Occipital lobe (tissue), 2 donors: ENCODE measurements around the gene TRMO. TPM values are rescaled to one million over a fixed set of nuclear protein-coding genes. Genes with fewer than 3 reads are reported as not detected.

Experiments
- DNase-seq: peaks from one replicate; lab custom pipeline; 2025; lab: John Stamatoyannopoulos, UW
- total RNA-seq: library from RNA; depleted of rRNA; stranded (reverse); fragments of >200 nt; gene quantifications from one replicate; pipeline ENCODE4 v1.2.3, GENCODE V29; 2014

Gene TRMO
- total RNA-seq, 1 donor from 2014 or later: 14.7 TPM

DNA sequence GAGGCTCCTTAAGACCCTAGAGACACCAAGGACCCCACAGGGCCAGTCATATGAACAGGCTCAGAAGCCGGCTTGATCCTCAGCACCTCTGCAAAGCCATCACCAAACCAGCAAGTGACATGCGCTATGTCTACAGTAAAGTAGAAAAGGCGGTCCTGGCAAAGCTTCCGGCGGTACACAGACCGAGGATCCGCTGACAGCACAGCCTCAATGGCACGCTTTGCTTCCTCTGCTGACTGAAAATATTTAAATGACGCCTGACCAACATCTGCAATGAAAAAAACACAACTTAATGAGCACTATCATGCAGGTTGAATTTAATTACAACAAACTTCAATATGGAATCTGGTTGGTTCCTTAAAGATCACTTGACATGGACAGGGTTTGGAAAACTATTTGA lies 17.6 kb downstream of the TRMO start:
- DNase-seq: no peak

DNA sequence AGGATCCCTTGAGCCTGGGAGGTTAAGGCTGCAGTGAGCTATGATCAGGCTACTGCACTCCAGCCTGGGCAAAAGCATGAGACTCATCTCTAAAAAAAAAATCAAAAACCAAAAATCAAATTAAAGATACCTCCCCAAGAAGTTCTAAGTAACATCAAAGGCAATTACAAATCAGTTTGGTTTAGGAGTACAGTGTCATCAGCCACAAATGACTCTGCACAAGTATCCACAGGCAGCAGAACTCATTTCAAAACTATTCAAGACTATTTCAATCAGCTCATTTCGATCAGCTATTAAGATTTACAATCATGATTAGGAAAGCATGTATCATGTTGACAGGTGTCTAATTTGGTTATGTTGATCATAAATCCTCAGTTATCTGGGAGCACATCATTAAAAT lies 19.1 kb downstream of the TRMO start:
- no peak for DNase-seq

DNA sequence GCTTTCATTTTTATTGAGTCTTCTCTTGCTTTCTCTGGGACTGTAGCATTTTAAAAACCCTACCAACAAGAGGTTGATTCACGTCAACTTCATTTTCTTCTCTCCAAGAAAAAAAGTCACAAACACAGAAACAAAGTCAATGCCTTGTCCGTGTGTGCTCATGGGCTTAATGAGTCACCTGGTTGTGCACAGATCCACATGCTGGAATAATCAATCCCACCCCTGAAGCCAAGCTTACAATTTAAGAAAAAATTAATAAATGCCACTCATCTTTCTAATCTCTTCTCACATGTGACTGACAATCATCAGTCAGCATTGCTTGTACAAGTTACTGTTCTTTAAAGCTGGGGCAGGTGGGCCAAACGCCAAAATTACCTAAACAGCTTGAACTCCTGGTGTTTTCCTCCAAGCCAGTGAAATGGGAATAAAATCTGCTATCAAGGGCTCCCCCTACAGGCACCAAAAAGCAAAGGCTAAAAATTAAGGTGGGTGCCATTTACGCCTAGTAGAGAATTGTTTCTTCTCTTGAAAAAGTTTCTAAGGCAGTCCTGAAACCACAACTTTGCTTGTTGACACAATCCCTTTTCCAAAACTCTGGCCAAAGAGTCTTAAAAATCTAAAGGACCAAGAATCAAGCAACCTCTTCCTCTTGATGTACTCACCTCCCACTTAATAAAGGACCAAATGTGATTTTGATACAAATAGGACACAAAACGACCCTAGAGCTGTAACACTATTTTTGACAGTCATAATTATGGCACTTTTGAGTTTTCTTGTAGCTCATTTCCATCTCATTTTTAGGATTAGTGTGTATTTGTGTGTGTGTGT lies 21.3 kb downstream of the TRMO start:
- DNase-seq: no peak

DNA sequence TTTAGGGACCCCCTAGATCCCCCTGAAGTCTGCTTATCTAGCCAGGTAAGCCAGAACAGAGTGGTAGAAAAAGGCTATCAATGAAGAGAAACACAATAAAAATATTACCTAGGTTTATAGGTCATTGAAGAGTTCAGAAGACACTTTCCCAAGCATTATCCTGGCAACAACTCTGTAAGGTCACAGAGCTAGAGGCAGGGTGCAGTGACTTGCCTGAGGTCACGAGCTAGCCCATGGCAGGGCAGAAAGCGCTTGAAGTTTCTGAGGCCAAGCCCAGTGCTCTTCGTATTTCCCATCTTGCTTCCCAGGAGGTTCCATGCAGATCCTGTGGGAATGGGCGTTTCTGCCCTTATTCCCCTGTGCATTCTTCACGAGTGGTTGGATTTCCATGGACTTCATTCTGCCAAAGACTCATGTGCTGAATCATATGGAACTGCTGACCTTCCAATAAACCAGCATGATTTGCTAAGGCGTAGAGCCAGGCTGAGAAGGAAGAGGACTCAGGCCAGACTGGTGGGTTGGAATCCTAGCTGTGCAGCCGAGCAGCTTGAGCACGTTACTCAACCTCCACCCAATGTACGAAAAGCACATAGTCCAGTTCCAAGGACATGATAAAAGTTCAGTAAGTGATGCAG lies 22.1 kb downstream of the TRMO start:
- DNase-seq: no peak

DNA sequence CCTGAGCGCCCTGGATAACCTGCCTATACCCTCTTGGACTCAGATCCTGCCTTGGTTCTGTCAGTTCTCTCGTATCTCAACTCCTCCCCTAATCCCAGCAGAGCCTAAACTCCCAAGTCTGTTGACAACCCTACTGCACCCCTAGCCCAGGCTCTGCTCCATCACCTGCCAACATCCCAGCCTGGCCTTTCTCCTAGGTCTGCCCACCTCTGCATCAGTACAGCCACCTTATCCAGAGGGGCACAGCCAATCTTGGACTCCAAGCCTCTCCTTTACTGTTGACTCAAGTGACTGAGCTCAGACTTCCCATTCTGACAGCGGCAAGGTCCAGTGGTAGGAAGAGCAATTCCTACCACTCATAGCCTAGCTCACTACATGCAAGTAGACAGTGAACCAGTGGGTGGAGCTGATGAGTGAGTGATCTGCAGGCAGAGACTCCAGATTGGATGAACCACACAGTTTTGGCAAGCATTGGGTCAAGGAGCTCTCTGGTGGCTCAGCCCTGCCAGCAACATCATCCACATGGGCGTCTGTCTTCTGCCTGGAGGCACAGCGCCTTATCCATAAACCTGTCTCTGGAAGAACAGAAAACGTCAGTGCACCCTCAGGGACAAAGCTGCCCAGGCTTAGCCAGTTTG lies 26.5 kb downstream of the TRMO start:
- no peak for DNase-seq

DNA sequence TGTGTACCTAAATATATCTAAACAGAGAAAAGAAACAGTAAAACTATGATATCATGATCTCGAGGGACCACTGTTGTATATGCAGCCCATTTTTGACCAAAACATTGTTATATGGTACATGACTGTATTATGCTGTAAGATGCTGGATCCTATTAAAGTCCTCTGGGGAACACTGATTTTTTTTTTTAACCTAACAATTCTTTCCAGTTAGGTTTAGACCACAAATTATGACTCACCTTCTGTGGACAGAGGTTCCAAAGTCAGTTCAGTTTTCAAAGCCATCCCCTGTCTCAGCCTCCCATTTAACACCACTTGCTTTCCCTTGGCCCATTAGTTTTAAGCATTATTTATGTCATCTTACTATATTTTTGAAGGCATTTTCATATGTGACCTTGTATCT lies 27.1 kb downstream of the TRMO start:
- DNase-seq: no peak

DNA sequence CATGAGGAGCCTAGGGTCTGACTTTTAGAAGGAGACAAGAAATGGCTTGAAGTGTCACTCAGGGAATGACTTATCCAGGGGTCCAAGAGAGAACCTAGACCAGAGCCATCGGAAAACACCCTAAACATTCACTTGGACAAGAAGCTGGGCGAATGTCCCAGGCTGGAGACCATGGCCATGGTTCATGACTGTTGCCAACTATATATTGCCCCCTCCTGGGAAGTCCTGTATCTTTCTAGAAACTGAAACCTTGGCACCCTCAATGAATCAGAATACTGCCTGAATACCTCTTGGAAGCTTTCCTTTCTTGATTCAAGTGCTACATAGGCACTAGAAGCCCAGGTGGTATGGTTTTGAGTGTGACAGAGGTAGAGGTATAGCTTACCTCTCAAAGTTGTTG lies 29.9 kb downstream of the TRMO start:
- DNase-seq: no peak

DNA sequence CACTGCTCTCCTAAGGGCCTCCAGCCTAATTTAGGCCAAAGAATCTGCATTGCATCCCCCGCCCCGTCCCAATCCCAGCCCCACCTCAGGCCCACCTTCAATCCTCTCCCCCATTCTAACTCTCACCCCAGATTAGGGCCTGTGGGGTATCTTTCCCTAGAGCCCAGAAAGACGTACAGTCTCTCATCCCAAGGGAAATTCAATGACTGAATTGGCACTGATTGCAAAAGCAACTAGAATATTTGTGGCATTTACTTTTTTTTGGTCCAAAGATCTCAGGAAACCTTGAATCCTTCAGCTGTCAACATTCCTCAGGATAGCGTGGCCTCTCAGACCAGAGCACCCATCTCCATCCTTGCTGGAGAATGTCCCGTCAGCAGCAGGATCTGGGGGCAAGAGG lies 30.6 kb downstream of the TRMO start:
- no peak for DNase-seq

DNA sequence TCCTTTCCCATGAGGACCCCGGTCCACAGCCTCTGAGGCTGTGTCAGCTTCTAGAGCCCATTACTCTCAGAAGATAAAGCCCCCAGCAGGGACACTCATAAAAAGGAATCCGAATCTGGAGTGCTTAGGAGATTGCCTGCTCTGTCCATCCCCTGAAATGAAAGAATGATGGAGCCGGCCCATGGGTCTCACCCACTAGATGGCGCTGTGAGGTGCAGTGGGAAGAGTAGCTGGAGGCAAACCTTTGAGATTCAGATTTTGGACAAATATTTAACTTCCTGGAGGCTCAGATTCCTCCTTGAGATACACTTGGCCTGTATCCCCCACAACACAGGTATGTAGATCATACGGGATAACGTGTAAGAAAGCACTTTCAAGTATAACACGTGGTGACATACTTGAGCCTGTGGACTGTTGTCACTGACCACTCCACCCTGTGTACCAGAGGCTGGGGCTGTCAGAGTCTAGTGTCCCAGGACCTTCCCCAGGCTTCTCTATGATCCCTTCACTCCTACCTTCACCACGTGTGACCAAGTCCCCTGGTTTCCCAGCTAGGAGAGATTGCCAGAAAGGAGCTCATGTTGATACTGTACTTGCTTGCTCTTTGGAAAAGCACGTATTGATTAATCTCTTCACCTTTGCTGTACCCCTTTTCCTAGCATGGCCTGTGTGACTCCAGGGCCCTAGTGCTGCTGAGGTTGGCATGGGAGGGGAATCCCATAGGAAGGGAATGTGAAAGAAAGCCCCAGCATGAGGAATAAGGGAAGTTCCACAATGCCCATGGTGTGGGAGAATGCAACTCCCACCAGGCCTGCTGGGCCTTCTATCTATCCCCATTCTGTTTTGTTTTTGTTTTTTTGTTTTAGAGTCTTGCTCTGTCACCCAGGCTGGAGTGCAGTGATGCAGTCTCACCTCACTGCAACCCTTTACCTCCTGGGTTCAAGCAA lies 32.1 kb downstream of the TRMO start:
- DNase-seq: no peak

DNA sequence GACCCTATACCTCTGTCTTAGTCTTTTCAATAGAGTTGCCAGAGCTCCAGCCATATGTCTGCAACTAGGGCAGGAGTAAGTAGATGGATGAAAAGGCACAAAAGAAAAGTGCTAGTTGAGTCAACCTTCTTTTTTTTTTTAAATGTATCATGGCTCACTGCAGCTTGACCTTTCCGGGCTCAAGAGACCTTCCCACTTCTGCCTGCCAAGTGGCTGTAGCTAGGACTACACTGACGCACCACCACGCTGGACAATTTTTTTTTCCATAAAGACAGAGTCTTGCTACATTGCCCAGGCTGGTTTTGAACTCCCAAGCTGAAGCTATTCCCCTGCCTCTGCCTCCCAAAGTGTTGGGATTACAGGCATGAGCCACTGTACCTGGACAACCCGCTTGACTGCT lies 42.0 kb downstream of the TRMO start:
- no peak for DNase-seq

DNA sequence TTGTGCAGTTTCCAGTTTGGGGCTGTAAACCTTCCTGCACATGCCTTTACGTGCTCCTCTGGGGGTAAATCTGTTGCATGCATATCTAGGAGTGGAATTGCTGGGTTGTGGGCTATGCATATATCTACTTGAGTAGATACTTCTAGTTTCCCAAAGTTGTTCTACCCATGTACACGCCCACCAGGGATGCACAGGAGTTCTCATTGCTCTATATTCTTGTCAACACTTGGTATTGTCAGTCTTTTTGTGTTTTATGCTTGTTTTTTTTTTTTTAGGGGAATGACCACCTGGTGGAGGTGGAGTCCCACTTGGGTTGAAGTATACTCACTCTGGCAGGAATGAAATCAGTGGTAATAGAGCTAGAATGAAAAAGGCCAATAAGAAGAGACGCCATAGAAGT lies 46.2 kb downstream of the TRMO start:
- no peak for DNase-seq

DNA sequence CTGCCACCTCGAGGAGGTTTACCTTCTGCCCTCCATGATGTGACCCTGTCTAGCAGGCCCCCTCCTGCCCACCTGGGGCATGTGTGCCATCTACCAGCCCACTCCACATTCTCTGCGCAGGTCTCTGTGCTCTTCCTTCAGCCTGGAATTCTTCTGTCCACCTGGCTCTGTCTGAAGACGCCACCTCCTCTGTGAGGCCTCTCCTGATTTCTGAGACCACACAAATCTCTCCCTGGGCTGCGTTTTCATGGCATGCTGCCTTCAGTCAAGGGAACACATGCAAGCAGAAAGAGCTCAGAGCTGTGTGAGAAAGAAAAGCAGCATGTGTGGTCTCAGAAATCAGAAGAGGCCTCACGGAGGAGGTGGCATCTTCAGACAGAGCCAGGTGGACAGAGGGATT lies 47.2 kb downstream of the TRMO start:
- no peak for DNase-seq

DNA sequence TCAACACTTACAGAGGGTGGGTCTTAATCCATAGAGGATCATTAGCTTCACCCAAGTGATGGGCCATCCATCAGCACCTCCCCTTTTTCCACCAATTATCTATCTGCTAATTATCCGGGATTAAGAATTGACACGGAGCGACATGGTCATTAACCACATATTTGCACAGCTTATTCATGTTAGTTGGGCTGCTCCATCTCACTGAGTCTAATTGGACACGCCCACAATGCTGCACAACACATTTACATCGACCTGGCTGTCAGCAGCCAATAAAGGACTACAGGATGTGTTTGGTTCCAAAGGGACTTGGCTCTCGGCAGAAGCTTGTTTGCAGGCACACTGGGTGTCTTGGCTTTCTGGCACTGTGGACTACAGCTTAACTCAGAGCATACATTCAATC lies 47.7 kb downstream of the TRMO start:
- no peak for DNase-seq

DNA sequence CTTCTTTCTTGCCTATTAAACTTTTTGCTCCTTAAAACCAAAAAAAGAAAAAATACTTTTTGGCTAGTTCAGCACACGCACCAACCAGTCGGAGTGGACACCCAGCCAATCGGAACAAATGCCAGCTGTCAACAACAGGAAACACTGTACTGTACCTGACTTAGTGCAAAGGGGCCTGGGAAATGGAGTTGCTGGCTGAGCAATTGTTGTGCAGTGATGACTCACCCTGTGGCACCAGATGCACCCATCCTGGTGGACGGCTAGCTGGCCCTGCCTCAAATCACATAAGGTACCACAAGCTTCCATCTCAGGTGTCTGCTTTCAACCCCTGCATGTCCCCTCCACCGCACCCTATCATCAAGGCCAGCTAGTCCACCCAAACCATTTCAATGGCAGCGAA lies 48.4 kb downstream of the TRMO start:
- no peak for DNase-seq

DNA sequence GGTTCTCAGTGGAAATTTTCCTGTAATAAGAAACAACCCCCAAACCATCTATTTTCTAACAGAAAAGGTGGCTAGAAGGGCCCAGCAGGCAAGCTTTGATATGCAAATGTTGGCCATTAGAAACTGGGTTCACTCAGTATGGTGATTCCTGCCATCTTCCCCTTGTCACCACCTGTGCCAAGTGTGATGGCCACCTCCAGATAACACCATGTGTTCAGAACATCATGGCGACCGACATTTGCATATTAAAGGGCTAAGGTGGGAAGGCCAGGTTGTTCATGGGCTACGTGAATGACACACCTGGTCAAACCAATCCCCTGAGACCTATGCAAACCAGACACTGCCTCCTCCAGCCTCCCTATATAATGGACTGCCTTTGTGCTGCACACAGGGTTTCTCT lies 48.9 kb downstream of the TRMO start:
- no peak for DNase-seq

DNA sequence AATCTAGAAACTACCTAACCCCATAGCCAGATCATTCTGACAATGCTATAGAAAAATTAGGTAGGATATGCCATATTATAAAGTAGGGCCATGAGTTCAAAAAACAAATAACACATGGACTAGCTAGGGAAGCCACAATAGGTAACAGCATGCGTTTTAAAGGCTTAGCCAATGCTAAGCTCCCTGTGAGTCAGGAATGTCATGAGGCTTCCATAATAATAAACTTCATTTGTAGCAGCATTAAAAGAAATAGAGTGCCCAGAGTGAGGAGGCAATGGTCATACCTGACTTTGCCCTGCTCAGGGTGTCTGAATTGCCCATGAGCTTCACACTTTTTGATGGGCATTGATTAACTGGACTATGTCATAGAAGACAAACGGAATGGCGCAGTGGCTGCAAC lies 53.4 kb downstream of the TRMO start:
- no peak for DNase-seq

DNA sequence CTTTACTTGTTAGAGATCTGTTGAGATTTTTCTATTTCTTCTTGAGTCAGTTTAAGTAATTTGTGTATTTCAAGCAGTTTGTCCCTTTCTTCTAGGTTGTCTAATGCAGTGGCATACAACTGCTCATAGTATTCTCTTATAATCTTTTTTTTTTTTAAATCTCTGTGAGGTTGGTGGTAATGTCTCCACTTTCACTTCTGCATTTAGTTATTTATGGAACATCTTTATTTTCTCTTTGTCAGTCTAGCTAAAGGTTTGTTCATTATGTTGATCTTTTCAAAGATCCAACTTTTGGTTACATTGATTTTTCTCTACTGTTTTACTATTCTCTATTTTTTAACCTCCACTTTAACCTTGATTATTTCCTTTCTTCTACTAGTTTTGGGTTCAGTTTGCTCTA lies 55.5 kb downstream of the TRMO start:
- no peak for DNase-seq

DNA sequence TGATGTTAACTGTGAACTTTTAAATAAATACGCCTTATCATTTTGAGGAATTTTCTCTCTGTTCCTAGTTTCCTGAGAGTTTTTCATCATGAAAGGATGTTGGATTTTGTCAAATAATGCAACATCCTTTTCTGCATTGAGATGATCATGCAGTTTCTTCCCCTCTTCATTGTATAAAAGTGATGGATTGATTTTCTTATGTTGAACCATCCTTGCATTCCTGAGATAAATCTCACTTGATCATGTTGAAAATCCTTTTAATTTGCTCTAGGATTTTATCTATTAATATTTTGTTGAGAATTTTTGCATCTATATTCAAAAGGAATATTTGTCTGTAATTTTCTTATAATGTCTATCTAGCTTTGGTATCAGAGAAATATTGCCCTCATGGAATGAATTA lies 56.0 kb downstream of the TRMO start:
- DNase-seq: no peak

DNA sequence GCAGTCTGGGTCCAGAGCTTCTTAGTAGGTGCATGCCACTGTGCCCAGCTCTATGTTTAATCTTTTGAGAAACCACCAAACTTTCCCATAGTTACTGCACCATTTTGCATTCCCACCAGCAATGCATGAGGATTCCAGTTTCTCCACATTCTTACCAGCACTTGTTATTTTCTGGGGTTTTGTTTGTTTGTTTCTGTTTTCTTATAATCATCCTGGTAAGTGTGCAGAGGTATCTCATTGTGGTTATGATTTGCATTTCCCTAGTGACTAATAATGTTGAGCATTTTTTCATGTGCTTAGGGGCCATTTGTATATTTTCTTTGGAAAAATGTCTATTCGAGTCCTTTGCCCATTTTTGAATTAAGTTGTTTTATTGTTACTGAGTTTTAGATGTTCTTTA lies 57.9 kb downstream of the TRMO start:
- no peak for DNase-seq

DNA sequence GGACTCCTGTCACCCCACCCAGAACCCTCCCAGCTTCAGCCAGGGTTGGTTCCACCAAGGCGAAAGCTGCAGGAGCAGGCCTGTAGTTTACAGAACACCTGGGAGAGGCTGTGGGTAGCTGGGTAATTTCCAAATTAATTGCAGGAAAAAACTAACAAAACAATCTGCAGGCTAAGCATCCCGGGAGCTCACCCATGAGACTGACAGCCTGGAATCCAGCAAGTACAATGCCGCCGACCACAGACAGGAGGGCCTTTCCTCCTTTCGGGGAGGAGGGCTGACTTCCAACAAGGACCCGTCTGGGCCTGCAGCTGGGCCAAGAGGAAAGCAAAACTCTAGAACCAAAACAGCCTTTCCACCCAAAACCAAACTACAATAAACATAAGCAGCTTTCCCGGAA lies 59.0 kb downstream of the TRMO start:
- DNase-seq: no peak

DNA sequence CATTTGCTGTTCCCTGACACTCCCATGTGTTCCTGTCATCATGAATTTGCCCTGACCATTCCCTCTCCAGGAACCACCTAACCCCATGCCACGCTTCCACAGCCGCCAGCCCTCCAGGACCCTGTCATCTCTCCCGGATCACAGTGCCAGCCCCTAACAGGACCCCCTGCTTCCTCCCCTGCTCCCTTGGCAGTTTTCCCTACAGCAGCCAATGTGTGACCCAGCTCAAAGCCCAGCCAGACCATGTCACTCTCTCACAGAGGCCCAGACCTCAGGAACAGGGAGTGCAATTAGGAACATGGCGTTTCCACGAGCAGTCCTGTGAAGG lies 61.2 kb downstream of the TRMO start:
- no peak for DNase-seq
